ENCODE data around the gene LMAN2.

DNA sequence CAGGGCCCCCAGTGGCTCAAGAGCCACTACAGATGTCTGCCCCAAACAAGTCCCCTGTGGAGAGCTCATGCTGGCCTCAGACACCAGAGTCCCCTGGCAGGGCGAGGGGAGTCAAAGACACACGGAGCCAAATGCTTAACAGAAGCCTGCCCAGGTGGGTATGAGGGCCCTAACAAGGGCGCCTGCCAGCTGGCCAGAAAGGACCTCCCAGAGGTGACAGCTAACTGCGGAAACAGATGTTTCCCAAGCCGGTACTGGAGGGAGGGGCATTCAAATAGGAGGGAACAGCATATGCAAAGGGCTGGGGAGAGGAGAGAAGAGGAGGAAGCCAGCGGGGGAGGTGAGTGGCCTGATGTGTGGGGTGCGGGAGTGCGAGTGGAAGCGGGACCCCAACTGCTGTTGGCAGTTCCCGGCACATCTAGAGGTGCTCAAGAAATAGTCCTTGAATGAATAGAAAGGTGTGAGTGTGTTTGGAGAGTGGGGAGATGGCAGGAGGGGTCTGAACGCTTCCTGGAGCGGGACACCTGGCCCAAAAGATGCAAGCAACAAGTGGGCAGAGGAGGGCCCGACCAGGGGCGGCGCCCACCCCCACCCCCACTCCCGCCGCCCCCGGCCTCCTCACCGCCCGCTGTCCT lies 40.6 kb downstream of the LMAN2 start:
- no peak for TF ChIP-seq EZH2phosphoT487 (IDR thresholded peaks at IDR 0.05; ENCODE audit: unreplicated experiment)
- TF ChIP-seq, protein P1, sequence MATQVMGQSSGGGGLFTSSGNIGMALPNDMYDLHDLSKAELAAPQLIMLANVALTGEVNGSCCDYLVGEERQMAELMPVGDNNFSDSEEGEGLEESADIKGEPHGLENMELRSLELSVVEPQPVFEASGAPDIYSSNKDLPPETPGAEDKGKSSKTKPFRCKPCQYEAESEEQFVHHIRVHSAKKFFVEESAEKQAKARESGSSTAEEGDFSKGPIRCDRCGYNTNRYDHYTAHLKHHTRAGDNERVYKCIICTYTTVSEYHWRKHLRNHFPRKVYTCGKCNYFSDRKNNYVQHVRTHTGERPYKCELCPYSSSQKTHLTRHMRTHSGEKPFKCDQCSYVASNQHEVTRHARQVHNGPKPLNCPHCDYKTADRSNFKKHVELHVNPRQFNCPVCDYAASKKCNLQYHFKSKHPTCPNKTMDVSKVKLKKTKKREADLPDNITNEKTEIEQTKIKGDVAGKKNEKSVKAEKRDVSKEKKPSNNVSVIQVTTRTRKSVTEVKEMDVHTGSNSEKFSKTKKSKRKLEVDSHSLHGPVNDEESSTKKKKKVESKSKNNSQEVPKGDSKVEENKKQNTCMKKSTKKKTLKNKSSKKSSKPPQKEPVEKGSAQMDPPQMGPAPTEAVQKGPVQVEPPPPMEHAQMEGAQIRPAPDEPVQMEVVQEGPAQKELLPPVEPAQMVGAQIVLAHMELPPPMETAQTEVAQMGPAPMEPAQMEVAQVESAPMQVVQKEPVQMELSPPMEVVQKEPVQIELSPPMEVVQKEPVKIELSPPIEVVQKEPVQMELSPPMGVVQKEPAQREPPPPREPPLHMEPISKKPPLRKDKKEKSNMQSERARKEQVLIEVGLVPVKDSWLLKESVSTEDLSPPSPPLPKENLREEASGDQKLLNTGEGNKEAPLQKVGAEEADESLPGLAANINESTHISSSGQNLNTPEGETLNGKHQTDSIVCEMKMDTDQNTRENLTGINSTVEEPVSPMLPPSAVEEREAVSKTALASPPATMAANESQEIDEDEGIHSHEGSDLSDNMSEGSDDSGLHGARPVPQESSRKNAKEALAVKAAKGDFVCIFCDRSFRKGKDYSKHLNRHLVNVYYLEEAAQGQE (IDR thresholded peaks at IDR 0.05; ENCODE audit: unreplicated experiment) = no peak
- TF ChIP-seq EZH2 (IDR thresholded peaks at IDR 0.05; ENCODE audit: low read depth, unreplicated experiment) = no peak
- TF ChIP-seq, protein P2, sequence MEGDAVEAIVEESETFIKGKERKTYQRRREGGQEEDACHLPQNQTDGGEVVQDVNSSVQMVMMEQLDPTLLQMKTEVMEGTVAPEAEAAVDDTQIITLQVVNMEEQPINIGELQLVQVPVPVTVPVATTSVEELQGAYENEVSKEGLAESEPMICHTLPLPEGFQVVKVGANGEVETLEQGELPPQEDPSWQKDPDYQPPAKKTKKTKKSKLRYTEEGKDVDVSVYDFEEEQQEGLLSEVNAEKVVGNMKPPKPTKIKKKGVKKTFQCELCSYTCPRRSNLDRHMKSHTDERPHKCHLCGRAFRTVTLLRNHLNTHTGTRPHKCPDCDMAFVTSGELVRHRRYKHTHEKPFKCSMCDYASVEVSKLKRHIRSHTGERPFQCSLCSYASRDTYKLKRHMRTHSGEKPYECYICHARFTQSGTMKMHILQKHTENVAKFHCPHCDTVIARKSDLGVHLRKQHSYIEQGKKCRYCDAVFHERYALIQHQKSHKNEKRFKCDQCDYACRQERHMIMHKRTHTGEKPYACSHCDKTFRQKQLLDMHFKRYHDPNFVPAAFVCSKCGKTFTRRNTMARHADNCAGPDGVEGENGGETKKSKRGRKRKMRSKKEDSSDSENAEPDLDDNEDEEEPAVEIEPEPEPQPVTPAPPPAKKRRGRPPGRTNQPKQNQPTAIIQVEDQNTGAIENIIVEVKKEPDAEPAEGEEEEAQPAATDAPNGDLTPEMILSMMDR (conservative IDR thresholded peaks at IDR 0.05; ENCODE audit: low read depth in 2 of 2) = no peak
- TF ChIP-seq POLR2AphosphoS5 (IDR thresholded peaks at IDR 0.05; ENCODE audit: low read depth) = no peak
- TF ChIP-seq ZNF331 (CRISPR knock-in tag; IDR thresholded peaks at IDR 0.05; ENCODE audit: low read depth) = no peak
- TF ChIP-seq NANOG (IDR thresholded peaks at IDR 0.05; ENCODE audit: borderline replicate concordance) = no peak
- no peak for TF ChIP-seq CREB1 (CRISPR knock-in tag; IDR thresholded peaks at IDR 0.05; ENCODE audit: low read depth)
- TF ChIP-seq, protein P3, sequence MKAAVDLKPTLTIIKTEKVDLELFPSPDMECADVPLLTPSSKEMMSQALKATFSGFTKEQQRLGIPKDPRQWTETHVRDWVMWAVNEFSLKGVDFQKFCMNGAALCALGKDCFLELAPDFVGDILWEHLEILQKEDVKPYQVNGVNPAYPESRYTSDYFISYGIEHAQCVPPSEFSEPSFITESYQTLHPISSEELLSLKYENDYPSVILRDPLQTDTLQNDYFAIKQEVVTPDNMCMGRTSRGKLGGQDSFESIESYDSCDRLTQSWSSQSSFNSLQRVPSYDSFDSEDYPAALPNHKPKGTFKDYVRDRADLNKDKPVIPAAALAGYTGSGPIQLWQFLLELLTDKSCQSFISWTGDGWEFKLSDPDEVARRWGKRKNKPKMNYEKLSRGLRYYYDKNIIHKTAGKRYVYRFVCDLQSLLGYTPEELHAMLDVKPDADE (IDR thresholded peaks at IDR 0.05) = no peak
- no peak for TF ChIP-seq JUNB (IDR thresholded peaks at IDR 0.05; ENCODE audit: unreplicated experiment)

Measured in GM23338 (cell line).